GM23338 (cell line): ENCODE results near the gene RANBP1.

ENCODE experiments used
- CREB1 ChIP-seq: fragments of 250-450 bp; sonication (Bioruptor Pico); IDR thresholded peaks from 2 replicates; pipeline ENCODE4 v1.5.0; 2020; ENCODE audit warnings: low read depth, mild to moderate bottlenecking, moderate library complexity
- CTCF ChIP-seq, 2 experiments: fragments of 200-600 bp in 1 of 2; sonication (generic) in 1 of 2; conservative IDR thresholded peaks; 2 replicates each; pipeline versions ENCODE4 v1.5.1 to v1.6.1; 2016 to 2017; ENCODE audit warnings: antibody characterized with exemption in 2 of 2, low read depth in 2 of 2, mild to moderate bottlenecking in 2 of 2, moderate library complexity in 1 of 2
- ETS1 ChIP-seq: IDR thresholded peaks from 2 replicates; pipeline ENCODE4 v1.6.1; 2016; ENCODE audit warnings: antibody characterized with exemption
- EZH2 ChIP-seq: fragments of 200-600 bp; sonication (generic); IDR thresholded peaks from one replicate; pipeline ENCODE4 v1.8.0; 2017; ENCODE audit warnings: antibody characterized with exemption, mild to moderate bottlenecking, low read depth; ENCODE audit not compliant: unreplicated experiment
- EZH2phosphoT487 ChIP-seq: fragments of 200-600 bp; sonication (generic); IDR thresholded peaks from one replicate; pipeline ENCODE4 v1.8.1; 2018; ENCODE audit warnings: antibody characterized with exemption; ENCODE audit not compliant: unreplicated experiment
- JUNB ChIP-seq: IDR thresholded peaks from one replicate; pipeline ENCODE4 v1.6.1; 2016; ENCODE audit warnings: antibody characterized with exemption; ENCODE audit not compliant: unreplicated experiment
- POLR2AphosphoS5 ChIP-seq: IDR thresholded peaks from 2 replicates; pipeline ENCODE4 v1.6.1; 2016; ENCODE audit warnings: antibody characterized with exemption, low read depth
- REST ChIP-seq: IDR thresholded peaks from one replicate; pipeline ENCODE4 v1.6.1; 2018; ENCODE audit warnings: antibody characterized with exemption; ENCODE audit not compliant: unreplicated experiment
- ZNF114 ChIP-seq: fragments of 250-450 bp; sonication (Bioruptor Pico); IDR thresholded peaks from 2 replicates; pipeline ENCODE4 v1.5.0; 2020; ENCODE audit warnings: mild to moderate bottlenecking, moderate library complexity
- ZNF462 ChIP-seq: fragments of 250-450 bp; sonication (Bioruptor Pico); IDR thresholded peaks from 2 replicates; pipeline ENCODE4 v1.5.0; 2020; ENCODE audit warnings: mild to moderate bottlenecking, moderate library complexity

GRCh38 chr22:20170170-20170569, 54.3 kb downstream of the RANBP1 start:
- TF ChIP-seq CTCF (conservative IDR thresholded peaks at IDR 0.05; ENCODE audit: low read depth in 2 of 2) (no peak), CREB1 (no peak), REST (no peak), EZH2 (no peak), ZNF462 (CRISPR knock-in tag) (no peak), JUNB (no peak), POLR2AphosphoS5 (no peak), ETS1 (no peak), ZNF114 (CRISPR knock-in tag) (no peak), EZH2phosphoT487 (no peak)
